Measurements from ENCODE around the gene RALY. TPM values are rescaled to one million over a fixed set of nuclear protein-coding genes. Genes with fewer than 3 reads are reported as not detected.

Gene RALY
- total RNA-seq, 1 experiment from 2014 or later = 185 TPM

DNA sequence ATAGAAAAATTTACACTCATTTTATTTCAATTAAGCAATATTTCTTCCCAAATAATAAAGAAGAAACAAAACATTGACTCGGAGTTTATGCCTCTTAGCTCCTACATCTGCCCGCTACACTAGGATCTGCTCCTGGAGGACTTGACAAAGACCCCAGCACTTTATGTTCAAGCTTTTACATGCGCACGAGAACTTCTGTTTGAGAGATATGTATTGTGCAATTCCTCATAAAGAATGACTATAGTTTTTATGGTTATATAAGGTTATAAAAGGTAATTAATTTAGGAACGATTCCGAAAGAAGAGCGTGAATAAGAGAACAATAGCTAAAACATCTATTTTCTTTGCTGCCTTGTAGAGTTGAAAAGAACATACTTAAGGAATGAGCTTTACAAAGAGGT, 12.4 kb upstream of the RALY start:
- no TSS peak for BruUV-seq (replicated peaks)
- Histone ChIP-seq H3K27me3 (replicated peaks; ENCODE audit: insufficient read depth, low read depth, low read length, poor library complexity) (no peaks in the 10 kb centered on the region), H3K4me3 (ENCODE audit: low read depth, low read length, poor library complexity, severe bottlenecking) (no peak overlapping the region), H3K27ac (ENCODE audit: low read depth, low read length, poor library complexity, severe bottlenecking) (no peak overlapping the region), H3K36me3 (ENCODE audit: insufficient read depth, low read length, poor library complexity, severe bottlenecking) (no peaks in the 10 kb centered on the region), H3K9me3 (ENCODE audit: low read depth, low read length, poor library complexity, severe bottlenecking) (no peaks in the 10 kb centered on the region), H3K4me1 (ENCODE audit: insufficient read depth, low read length, poor library complexity, severe bottlenecking) (no peaks in the 10 kb centered on the region)
- CTCF ChIA-PET = no interaction called here
- intact Hi-C loops (cut with micrococcal nuclease; ENCODE audit: unreplicated experiment) = no loop called here
- no peak for DNase-seq (ENCODE audit: low spot score)
- POLR2A ChIA-PET (ENCODE audit: low non-redundant PET) = interaction anchor here (0.6 kb wide), 2 partner anchors 53 to 58 kb away, joined by 3 read pairs; no protein-coding TSS in a partner anchor
- TF ChIP-seq EZH2 (IDR thresholded peaks at IDR 0.05; ENCODE audit: borderline replicate concordance, low read depth, low read length, poor library complexity, severe bottlenecking) (no peak), CTCF (conservative IDR thresholded peaks at IDR 0.05; ENCODE audit: low read depth, low read length) (no peak)

GRCh38 chr20:33981964-33982363, 11.7 kb upstream of the RALY start:
- H3K27me3 ChIP-seq (replicated peaks; ENCODE audit: insufficient read depth, low read depth, low read length, poor library complexity) = no peaks in the 10 kb centered on the region
- ChIA-PET POLR2A (ENCODE audit: low non-redundant PET) (interaction anchor here (0.6 kb wide), 1 partner anchor 745 kb away, joined by 6 read pairs; no protein-coding TSS in a partner anchor), CTCF (no interaction called here)
- no peak overlapping the region for H3K4me3 ChIP-seq (ENCODE audit: low read depth, low read length, poor library complexity, severe bottlenecking)
- TF ChIP-seq CTCF (conservative IDR thresholded peaks at IDR 0.05; ENCODE audit: low read depth, low read length) (no peak), EZH2 (IDR thresholded peaks at IDR 0.05; ENCODE audit: borderline replicate concordance, low read depth, low read length, poor library complexity, severe bottlenecking) (no peak)
- intact Hi-C loops (cut with micrococcal nuclease; ENCODE audit: unreplicated experiment) = no loop called here
- H3K4me1 ChIP-seq (ENCODE audit: insufficient read depth, low read length, poor library complexity, severe bottlenecking) = no peaks in the 10 kb centered on the region
- no peaks in the 10 kb centered on the region for H3K36me3 ChIP-seq (ENCODE audit: insufficient read depth, low read length, poor library complexity, severe bottlenecking)
- BruUV-seq (replicated peaks) = no TSS peak
- no peaks in the 10 kb centered on the region for H3K9me3 ChIP-seq (ENCODE audit: low read depth, low read length, poor library complexity, severe bottlenecking)
- DNase-seq (ENCODE audit: low spot score) = no peak
- H3K27ac ChIP-seq (ENCODE audit: low read depth, low read length, poor library complexity, severe bottlenecking) = no peak overlapping the region

- Histone ChIP-seq H3K27me3 (replicated peaks; ENCODE audit: insufficient read depth, low read depth, low read length, poor library complexity) (no peaks in the 10 kb centered on the region), H3K36me3 (ENCODE audit: insufficient read depth, low read length, poor library complexity, severe bottlenecking) (no peaks in the 10 kb centered on the region), H3K27ac (ENCODE audit: low read depth, low read length, poor library complexity, severe bottlenecking) (no peak overlapping the region), H3K4me3 (ENCODE audit: low read depth, low read length, poor library complexity, severe bottlenecking) (no peak overlapping the region), H3K4me1 (ENCODE audit: insufficient read depth, low read length, poor library complexity, severe bottlenecking) (no peaks in the 10 kb centered on the region), H3K9me3 (ENCODE audit: low read depth, low read length, poor library complexity, severe bottlenecking) (no peaks in the 10 kb centered on the region)
- CTCF ChIA-PET = no interaction called here
- intact Hi-C loops (cut with micrococcal nuclease; ENCODE audit: unreplicated experiment) = no loop called here
- DNase-seq (ENCODE audit: low spot score) = no peak
- no TSS peak for BruUV-seq (replicated peaks)
- POLR2A ChIA-PET (ENCODE audit: low non-redundant PET) = no interaction called here
- no peak for TF ChIP-seq CTCF (conservative IDR thresholded peaks at IDR 0.05; ENCODE audit: low read depth, low read length)
- TF ChIP-seq EZH2 (IDR thresholded peaks at IDR 0.05; ENCODE audit: borderline replicate concordance, low read depth, low read length, poor library complexity, severe bottlenecking) = no peak
These were observed 10.3 kb upstream of the RALY start for GRCh38 chr20:33983371-33983770.
